ENCODE measurements around the gene KIAA0586.
"Not testable (repeated sequence)": the region's sequence is repeated elsewhere in the genome, so short reads cannot be mapped to it uniquely, and the experiment has no call there.

Gene KIAA0586

GRCh38 chr14:58427281-58428117, at the start of gene KIAA0586, which contains the start of gene TIMM9:
Gene KIAA0586, plus strand, starts transcription at chr14:58427719. Its CDS starts 546 bp downstream, at chr14:58428265.
Gene TIMM9, minus strand, starts transcription at chr14:58427531. Its CDS starts 15,586 bp downstream, at chr14:58411945.
- DNase-seq (ENCODE audit: low read depth) = peak; percentile 95

- DNase-seq (ENCODE audit: low read depth) = no peak
These were observed 36.7 kb upstream of the KIAA0586 start for GRCh38 chr14:58390830-58391229.

GRCh38 chr14:58395562-58395811, 32.0 kb upstream of the KIAA0586 start:
- no peak for DNase-seq (ENCODE audit: low read depth)

- peak; percentile 47 for DNase-seq (ENCODE audit: low read depth)
These were observed 31.4 kb upstream of the KIAA0586 start, which contains the start of gene TOMM20L for GRCh38 chr14:58395812-58396788. Gene TOMM20L, plus strand, starts transcription at chr14:58395930. Its CDS starts 28 bp downstream, at chr14:58395958.

DNA sequence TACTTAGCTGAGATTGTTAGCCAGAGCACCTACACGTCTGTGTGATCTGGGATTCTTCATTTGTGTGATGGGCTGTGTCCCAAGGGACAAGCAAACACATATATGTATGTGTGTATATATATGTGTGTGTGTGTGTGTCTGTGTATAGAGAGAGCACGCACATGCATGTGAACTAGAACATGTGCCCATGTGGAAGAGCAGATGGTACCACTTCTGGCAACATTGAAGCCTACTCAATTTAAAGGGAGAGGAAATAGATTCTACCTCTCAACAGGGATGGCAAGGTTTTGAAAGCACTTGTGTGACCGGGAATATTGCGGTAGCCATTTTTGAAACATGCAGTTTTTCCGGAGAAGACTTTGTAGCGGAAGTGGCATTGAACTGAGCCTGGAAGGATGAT, 30.4 kb upstream of the KIAA0586 start:
- DNase-seq (ENCODE audit: low read depth) = no peak

- no peak for DNase-seq (ENCODE audit: low read depth)
These were observed 29.0 kb upstream of the KIAA0586 start for GRCh38 chr14:58398495-58398894.

GRCh38 chr14:58398895-58399294, 28.6 kb upstream of the KIAA0586 start:
- no peak for DNase-seq (ENCODE audit: low read depth)

DNA sequence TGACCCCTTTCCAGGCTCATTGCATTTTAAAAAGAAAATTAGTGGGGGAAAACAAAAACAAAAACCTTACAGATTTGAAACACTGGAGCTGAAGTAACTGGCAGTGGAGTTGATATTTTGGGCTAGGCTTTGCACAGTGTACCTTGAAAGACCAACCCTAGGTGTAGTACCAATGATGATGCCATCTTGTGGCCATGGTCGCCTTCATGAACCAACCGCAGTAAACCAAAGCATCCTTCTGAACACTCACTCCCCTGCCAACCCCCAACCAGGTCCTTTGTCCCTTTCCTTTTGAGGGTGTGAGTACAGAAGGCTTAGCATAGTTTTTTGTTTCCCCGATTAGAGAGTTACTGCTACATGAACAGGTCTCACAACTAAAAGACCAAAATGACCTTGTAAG, 25.9 kb upstream of the KIAA0586 start:
- DNase-seq (ENCODE audit: low read depth) = no peak

DNA sequence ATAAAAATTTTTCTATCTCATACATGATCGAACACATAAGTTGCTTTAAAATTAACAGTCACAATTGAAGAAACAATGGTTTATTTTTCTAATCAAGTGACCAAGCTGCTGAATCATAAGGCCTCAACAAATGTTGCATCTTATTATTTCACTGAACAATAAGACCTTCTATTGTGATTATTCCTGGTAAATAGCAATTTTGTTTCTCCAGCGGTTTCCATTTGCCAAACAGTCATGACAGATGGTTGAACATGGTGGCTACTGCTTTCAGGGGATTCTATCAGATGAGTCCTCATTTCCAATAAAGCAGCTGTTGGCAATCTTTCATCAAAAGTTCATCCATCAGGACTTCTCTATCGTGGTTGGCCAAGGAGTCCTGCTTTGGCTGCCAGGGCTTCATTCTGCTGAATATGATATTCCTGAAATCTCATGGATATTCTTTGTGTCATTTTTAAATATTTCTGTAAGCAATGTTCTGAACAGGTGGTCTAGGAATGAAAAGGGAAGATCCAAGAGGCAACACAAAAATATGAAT, 18.8 kb upstream of the KIAA0586 start:
- no peak for DNase-seq (ENCODE audit: low read depth)

- DNase-seq (ENCODE audit: low read depth) = no peak
These were observed 12.7 kb upstream of the KIAA0586 start for GRCh38 chr14:58414845-58415244.

GRCh38 chr14:58415636-58416547, 11.6 kb upstream of the KIAA0586 start:
- DNase-seq (ENCODE audit: low read depth) = no peak

- not testable (repeated sequence) for DNase-seq (ENCODE audit: low read depth)
These were observed 10.6 kb upstream of the KIAA0586 start for GRCh38 chr14:58416934-58417333.

DNA sequence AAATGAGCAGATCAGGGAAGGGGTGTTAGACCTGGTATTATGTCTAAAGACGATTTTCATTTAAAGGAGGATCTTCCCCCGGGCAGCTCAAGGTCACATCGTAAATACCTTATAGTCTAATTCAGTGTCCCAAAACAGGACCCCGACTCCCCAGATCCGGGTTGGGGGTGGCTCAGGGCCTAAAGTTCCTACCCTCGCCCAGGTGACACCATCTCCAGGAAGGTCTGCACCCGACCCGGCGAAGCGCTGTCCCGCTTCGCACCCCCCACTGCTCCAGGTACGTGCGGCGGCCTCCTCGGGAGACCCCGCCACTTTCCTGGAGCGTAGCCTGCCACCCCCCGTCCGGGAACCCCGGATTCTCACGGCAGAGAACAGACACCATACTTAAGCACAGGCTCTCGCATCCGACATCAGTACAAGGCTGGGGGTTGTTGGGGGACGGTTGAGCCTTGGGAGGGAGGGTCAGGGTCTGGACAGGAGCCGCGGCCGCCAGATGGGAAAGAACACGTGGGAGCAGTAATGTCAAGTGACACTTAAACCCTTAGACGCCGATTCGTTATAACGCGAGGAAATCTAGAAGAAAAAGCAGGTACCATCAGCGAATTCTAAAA, 744 bp upstream of the KIAA0586 start:
- no peak for DNase-seq (ENCODE audit: low read depth)

DNA sequence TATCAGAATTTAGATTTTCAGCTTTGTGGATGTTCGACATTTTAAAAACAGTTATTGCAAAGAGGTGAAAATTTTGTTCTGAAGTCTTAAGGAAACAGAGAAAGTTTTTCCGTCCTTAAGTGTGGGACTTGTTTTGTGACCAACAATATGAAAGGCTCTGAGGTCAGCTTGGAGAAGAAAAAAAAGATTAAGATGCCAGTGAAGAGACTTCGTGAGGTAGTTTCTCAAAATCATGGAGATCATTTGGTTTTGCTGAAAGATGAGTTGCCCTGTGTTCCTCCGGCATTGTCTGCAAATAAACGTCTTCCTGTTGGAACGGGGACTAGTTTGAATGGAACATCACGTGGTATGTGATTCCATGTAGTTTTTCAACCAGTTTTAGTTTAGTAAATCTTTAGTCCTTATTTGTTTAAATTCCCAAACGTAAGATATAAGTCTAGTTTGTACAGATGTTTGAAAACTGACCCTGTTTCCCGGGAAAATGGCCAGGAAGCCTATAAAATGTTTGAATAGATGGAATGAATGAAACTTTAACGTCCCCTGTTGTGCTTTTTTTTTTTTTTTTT, 682 bp downstream of the KIAA0586 start:
- peak; percentile 45 for DNase-seq (ENCODE audit: low read depth)

GRCh38 chr14:58430156-58430555, 2.6 kb downstream of the KIAA0586 start:
- DNase-seq (ENCODE audit: low read depth) = no peak

GRCh38 chr14:58439476-58439875, 12.0 kb downstream of the KIAA0586 start:
- no peak for DNase-seq (ENCODE audit: low read depth)

DNA sequence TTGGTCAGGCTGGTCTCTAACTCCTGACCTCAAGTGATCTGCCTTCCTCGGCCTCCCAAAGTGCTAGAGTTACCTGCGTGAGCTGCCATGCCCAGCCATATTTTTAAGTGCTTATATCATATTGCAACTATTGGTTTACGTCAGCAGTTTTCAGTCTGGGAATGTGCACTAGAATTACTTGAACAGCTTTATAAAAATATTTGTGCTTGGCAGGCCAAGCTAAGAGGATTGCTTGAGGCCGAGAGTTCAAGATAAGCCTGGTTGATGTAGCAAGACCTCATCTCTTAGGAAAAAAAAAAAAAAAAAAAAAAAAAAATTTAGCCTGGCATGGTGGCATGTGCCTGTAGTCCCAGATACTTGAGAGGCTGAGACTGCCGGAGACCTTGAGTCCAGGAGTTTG, 17.1 kb downstream of the KIAA0586 start:
- no peak for DNase-seq (ENCODE audit: low read depth)

GRCh38 chr14:58455593-58456265, 28.2 kb downstream of the KIAA0586 start:
- no peak for DNase-seq (ENCODE audit: low read depth)

- no peak for DNase-seq (ENCODE audit: low read depth)
These were observed 33.3 kb downstream of the KIAA0586 start for GRCh38 chr14:58460772-58461171.

DNA sequence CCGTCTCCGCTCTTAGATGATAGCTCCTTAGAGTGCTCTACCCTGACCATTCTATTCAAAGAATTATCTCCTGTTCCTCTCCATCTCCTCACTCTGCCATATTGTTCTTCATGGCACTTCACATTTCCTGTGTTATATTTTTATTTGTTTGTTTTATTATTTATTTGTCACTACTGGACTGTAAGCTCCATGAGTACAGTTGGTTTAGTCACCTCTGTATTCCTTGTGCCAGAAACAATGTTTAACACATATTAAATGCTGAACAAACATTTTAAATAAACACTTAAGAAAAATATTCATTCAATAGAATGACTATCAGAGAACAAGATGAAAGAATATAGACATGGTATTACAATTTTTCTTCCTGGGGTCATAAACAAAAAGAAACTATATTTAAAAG, 35.6 kb downstream of the KIAA0586 start:
- no peak for DNase-seq (ENCODE audit: low read depth)

Data from CMK (cell line).